ENCODE results near the gene PLCB4. TPM values are rescaled to one million over a fixed set of nuclear protein-coding genes. Genes with fewer than 3 reads are reported as not detected.

PLCB4 gene
- total RNA-seq, 1 donor from 2014 or later: 20.6 TPM

GRCh38 chr20:9140162-9140760, 71.4 kb downstream of the PLCB4 start:
- peaks cover 10% of the 10 kb centered on the region for H3K4me1 ChIP-seq
- Mint-ChIP-seq H3K4me3 (no peak overlapping the region), H3K27ac (no peak overlapping the region), H3K27me3 (ENCODE audit: insufficient read depth, low read depth) (no peaks in the 10 kb centered on the region), H3K9me3 (no peaks in the 10 kb centered on the region), H3K36me3 (no peaks in the 10 kb centered on the region), H3K4me1 (peaks cover 15% of the 10 kb centered on the region)
- no peak overlapping the region for H3K27ac ChIP-seq
- H4K20me1 ChIP-seq (ENCODE audit: low read depth): no peaks in the 10 kb centered on the region
- H2AFZ ChIP-seq (replicated peaks): no peak overlapping the region
- H3K9me3 ChIP-seq (ENCODE audit: low read depth): no peaks in the 10 kb centered on the region
- H3F3A ChIP-seq (ENCODE audit: low read depth): no peaks in the 10 kb centered on the region
- H3K36me3 ChIP-seq: no peaks in the 10 kb centered on the region
- DNase-seq (ENCODE audit: low spot score): no peak
- H3K79me2 ChIP-seq (ENCODE audit: low read depth): peaks cover 3% of the 10 kb centered on the region
- no peak for TF ChIP-seq CTCF (IDR thresholded peaks at IDR 0.05)
- no peak for TF ChIP-seq EZH2 (IDR thresholded peaks at IDR 0.05)
- TF ChIP-seq EZH2phosphoT487 (IDR thresholded peaks at IDR 0.05): no peak
- H3K4me3 ChIP-seq: no peak overlapping the region
- H3K9ac ChIP-seq: no peak overlapping the region
- no peaks in the 10 kb centered on the region for H3K27me3 ChIP-seq
- no peak overlapping the region for H3K4me2 ChIP-seq

GRCh38 chr20:9141070-9141469, 72.2 kb downstream of the PLCB4 start:
- no peak for TF ChIP-seq EZH2phosphoT487 (IDR thresholded peaks at IDR 0.05)
- TF ChIP-seq EZH2 (IDR thresholded peaks at IDR 0.05): no peak
- TF ChIP-seq CTCF (IDR thresholded peaks at IDR 0.05): no peak
- H3K36me3 Mint-ChIP-seq: no peaks in the 10 kb centered on the region
- H3K27me3 Mint-ChIP-seq (ENCODE audit: insufficient read depth, low read depth): no peaks in the 10 kb centered on the region
- H4K20me1 ChIP-seq (ENCODE audit: low read depth): no peaks in the 10 kb centered on the region
- no peak overlapping the region for H3K4me3 Mint-ChIP-seq
- peaks cover 3% of the 10 kb centered on the region for H3K79me2 ChIP-seq (ENCODE audit: low read depth)
- no peaks in the 10 kb centered on the region for H3K9me3 Mint-ChIP-seq
- no peak overlapping the region for H3K4me2 ChIP-seq
- H3K27me3 ChIP-seq: no peaks in the 10 kb centered on the region
- no peak overlapping the region for H3K27ac ChIP-seq
- no peak overlapping the region for H2AFZ ChIP-seq (replicated peaks)
- no peak for DNase-seq (ENCODE audit: low spot score)
- no peaks in the 10 kb centered on the region for H3K36me3 ChIP-seq
- peaks cover 20% of the 10 kb centered on the region for H3K4me1 Mint-ChIP-seq
- no peak overlapping the region for H3K9ac ChIP-seq
- H3K27ac Mint-ChIP-seq: no peak overlapping the region
- H3K9me3 ChIP-seq (ENCODE audit: low read depth): no peaks in the 10 kb centered on the region
- no peak overlapping the region for H3K4me3 ChIP-seq
- no peaks in the 10 kb centered on the region for H3F3A ChIP-seq (ENCODE audit: low read depth)
- peaks cover 10% of the 10 kb centered on the region for H3K4me1 ChIP-seq

DNA sequence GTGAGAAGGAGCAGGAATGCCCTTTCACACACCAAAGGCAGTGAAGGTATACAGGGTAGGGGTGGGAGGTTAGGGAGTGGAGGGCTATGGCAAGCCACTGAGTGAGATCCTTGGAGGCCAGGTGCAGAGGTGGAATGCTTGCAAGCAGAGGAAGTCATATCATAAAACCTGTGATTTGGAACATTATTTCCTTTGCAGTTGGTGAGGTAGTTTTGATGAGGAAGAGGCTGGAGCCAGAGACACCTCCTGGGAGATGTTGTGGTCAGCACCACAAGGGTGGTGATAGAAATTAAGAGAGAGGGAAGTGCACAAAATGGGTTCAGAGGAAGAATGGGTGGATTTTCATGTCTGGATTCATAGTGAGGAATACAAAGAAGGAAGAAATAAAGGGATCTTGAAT, 73.0 kb downstream of the PLCB4 start:
- Histone ChIP-seq H3K79me2 (ENCODE audit: low read depth) (peaks cover 3% of the 10 kb centered on the region), H3K27me3 (no peaks in the 10 kb centered on the region), H3K4me3 (no peak overlapping the region), H3K4me1 (peaks cover 10% of the 10 kb centered on the region), H2AFZ (replicated peaks) (no peak overlapping the region), H3K9ac (no peak overlapping the region), H3K27ac (no peak overlapping the region), H3F3A (ENCODE audit: low read depth) (no peaks in the 10 kb centered on the region), H3K4me2 (no peak overlapping the region), H4K20me1 (ENCODE audit: low read depth) (no peaks in the 10 kb centered on the region), H3K9me3 (ENCODE audit: low read depth) (no peaks in the 10 kb centered on the region), H3K36me3 (no peaks in the 10 kb centered on the region)
- no peak for DNase-seq (ENCODE audit: low spot score)
- Mint-ChIP-seq H3K36me3 (peaks cover 1% of the 10 kb centered on the region), H3K9me3 (no peaks in the 10 kb centered on the region), H3K4me3 (no peak overlapping the region), H3K27ac (no peak overlapping the region), H3K4me1 (peaks cover 19% of the 10 kb centered on the region), H3K27me3 (ENCODE audit: insufficient read depth, low read depth) (no peaks in the 10 kb centered on the region)
- no peak for TF ChIP-seq EZH2 (IDR thresholded peaks at IDR 0.05)
- no peak for TF ChIP-seq EZH2phosphoT487 (IDR thresholded peaks at IDR 0.05)
- TF ChIP-seq CTCF (IDR thresholded peaks at IDR 0.05): no peak
